ENCODE data around the gene GBF1. TPM values are rescaled to one million over a fixed set of nuclear protein-coding genes. Genes with fewer than 3 reads are reported as not detected.

Gene GBF1
- total and polyA plus RNA-seq, 8 donors = 44.7 to 57.2 (median 46.6) TPM

DNA sequence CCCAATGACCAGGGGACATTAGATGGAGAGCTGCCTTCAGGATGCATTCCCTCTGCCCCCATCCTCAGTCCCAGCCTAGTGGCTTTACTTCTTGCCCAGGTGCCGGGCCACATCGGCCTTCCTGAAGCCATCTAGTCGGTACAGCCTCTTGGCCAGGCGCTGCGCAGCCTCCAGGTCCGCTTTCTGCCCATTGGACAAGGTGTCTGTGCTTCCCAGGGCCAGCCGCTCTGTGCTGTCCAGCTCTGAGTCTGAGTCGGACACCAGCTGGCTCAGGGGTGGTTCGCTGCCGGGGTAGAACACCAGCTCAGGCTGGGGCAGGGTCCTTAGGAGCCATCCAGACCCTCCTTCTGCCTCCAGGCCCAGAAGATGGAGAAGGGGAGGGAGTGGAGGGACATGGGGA lies 167.0 kb downstream of the GBF1 start:
- ATAC-seq = no peak
- H3K27ac ChIP-seq = no peak overlapping the region
- H3K36me3 ChIP-seq = no peaks in the 10 kb centered on the region
- DNase-seq = no peak
- TF ChIP-seq, protein P1, sequence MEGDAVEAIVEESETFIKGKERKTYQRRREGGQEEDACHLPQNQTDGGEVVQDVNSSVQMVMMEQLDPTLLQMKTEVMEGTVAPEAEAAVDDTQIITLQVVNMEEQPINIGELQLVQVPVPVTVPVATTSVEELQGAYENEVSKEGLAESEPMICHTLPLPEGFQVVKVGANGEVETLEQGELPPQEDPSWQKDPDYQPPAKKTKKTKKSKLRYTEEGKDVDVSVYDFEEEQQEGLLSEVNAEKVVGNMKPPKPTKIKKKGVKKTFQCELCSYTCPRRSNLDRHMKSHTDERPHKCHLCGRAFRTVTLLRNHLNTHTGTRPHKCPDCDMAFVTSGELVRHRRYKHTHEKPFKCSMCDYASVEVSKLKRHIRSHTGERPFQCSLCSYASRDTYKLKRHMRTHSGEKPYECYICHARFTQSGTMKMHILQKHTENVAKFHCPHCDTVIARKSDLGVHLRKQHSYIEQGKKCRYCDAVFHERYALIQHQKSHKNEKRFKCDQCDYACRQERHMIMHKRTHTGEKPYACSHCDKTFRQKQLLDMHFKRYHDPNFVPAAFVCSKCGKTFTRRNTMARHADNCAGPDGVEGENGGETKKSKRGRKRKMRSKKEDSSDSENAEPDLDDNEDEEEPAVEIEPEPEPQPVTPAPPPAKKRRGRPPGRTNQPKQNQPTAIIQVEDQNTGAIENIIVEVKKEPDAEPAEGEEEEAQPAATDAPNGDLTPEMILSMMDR (IDR thresholded peaks at IDR 0.05) = no peak
- H3K27me3 ChIP-seq = peaks cover 34 to 100% of the 10 kb centered on the region in 2 donors
- H3K4me1 ChIP-seq = peaks cover 0 to 24% of the 10 kb centered on the region in 2 donors
- H3K9me3 ChIP-seq = no peaks in the 10 kb centered on the region
- H3K4me3 ChIP-seq = no peak overlapping the region
- intact Hi-C loops (cut with DNase I) = no loop called here

DNA sequence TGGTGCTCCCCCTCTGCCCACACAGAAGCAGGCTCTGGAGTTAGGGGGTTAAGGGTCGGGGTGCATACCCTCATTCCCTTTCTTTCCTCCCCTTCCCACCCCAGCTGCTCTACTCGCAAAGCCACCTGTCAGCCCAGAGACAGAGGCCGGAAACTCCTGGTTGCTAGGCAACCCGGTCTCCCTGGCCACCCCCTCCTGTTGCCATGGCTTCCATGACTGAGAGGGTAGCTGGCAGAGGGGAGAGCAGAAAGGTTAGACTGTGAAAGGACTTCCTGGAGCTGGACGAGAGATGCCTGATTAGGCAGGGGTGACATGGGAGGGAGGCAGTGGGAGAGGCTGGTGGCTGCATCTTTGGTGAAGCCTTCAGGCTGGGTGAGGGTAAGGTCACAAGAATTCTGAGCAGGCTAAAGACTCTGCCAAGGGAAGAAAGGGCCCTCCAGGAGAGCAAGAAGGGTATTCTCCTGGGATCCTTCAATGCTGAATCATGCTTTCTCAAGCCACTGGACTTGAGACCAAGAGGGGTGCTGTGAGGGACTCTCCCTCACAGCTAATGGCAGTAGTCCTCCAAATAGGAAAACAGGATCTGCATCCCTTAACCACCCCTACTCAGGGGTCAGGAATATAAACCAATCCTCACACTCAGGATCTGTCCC lies 167.8 kb downstream of the GBF1 start:
- TF ChIP-seq, protein P1 (IDR thresholded peaks at IDR 0.05) = no peak
- H3K9me3 ChIP-seq = no peaks in the 10 kb centered on the region
- DNase-seq (no peak), ATAC-seq (no peak)
- H3K4me3 ChIP-seq = no peak overlapping the region
- no peaks in the 10 kb centered on the region for H3K36me3 ChIP-seq
- H3K27me3 ChIP-seq = peaks cover 34 to 100% of the 10 kb centered on the region in 2 donors
- H3K4me1 ChIP-seq = peaks cover 0 to 23% of the 10 kb centered on the region in 2 donors
- no peak overlapping the region for H3K27ac ChIP-seq
- intact Hi-C loops (cut with DNase I) = no loop called here

DNA sequence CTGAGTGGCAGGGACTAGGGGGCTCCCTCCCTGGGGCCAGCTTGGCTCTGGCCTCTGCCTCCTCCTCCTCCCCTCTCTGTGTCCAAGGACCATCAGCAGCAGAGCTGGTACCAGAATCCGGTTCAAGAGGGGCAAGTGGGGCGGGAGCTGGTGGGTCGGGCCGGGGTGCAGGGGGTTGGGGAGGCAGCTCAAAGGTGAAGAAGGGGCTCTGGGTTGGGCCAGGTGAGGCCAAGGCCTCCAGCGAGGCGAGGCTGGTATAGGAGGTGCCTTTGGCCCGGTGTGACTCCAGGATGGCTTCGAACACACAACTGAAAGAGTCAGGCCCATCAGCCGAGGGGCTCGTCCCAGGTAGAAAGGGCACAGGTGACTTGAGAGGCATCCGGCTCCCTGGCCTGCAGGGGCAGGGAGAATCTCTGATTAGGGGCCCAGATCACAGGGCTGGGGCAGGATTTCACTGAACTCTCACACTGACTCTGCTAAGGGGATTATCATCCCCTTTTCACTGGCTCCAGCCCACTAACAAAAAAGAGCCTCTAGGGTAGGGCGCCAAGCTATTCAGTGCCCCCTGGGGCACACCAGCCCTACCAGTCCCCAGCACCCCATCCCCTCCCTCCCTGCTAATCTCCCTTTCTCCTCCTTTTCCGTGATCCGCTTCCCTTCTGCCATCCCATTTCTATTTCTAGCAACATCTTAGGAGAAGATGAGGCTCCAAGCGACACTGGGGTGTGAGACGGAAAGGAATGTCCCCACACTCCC lies 168.7 kb downstream of the GBF1 start:
- Histone ChIP-seq H3K36me3 (no peaks in the 10 kb centered on the region), H3K27me3 (peaks cover 34 to 100% of the 10 kb centered on the region in 2 donors), H3K9me3 (no peaks in the 10 kb centered on the region)

DNA sequence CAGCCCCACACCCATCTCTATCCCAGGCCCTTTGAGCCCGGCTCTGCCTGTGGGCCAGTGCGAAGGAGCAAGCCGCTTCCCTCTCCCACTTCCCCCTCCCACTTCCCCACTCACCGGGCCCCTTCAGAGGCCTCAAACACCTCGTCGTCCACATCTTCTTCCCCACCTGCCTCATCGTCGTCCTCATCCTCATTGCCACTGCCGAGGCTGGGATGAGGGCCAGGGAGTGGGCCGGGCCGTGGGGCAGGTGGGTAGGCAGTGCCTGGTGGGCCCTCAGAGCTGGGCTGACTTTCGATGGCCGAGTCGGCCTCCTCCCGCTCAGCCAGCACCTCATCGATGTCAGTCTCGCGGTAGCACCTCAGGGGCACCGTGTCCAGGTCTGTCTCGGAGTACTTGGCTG lies 169.4 kb downstream of the GBF1 start:
- H3K27ac ChIP-seq = no peak overlapping the region
- intact Hi-C loops (cut with DNase I) = no loop called here
- ATAC-seq (no peak), DNase-seq (peak in 1 of 4 donors; percentile 29)
- no peaks in the 10 kb centered on the region for H3K9me3 ChIP-seq
- H3K4me3 ChIP-seq = no peak overlapping the region
- H3K27me3 ChIP-seq = peaks cover 27 to 100% of the 10 kb centered on the region in 2 donors
- no peaks in the 10 kb centered on the region for H3K36me3 ChIP-seq
- H3K4me1 ChIP-seq = peaks cover 2 to 20% of the 10 kb centered on the region in 2 donors
- TF ChIP-seq, protein P1 (IDR thresholded peaks at IDR 0.05) = no peak

More for the DNA sequence above, 168.7 kb downstream of the GBF1 start:
- no peak for DNase-seq
- no peak for ATAC-seq
- peaks cover 0 to 19% of the 10 kb centered on the region in 2 donors for H3K4me1 ChIP-seq
- TF ChIP-seq, protein P1 (IDR thresholded peaks at IDR 0.05) = no peak
- intact Hi-C loops (cut with DNase I) = no loop called here
- H3K27ac ChIP-seq = no peak overlapping the region
- no peak overlapping the region for H3K4me3 ChIP-seq

DNA sequence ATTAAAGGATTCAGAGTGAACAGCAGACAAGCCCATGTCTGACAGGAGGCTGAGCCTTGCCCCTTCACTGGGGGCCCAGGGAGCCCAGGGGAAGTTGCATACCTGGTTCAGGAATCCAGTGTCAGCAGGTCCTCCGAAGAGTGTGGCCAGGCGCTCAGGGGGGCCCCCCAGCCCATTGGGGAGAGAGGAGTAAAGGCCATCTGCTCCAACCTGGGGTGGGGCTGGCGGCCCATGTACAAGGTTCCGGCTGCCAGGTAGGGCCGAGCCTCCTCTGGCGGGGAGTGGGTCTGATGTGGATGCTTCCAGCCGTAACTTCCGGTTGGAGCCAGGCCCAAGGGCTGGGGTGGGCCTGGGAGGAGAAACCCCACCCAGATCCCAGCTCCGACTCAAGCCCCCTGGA lies 171.0 kb downstream of the GBF1 start:
- Histone ChIP-seq H3K4me1 (peaks cover 10 to 17% of the 10 kb centered on the region in 2 donors), H3K9me3 (no peaks in the 10 kb centered on the region), H3K27ac (no peak overlapping the region), H3K27me3 (peaks cover 12 to 85% of the 10 kb centered on the region in 2 donors), H3K36me3 (no peaks in the 10 kb centered on the region), H3K4me3 (no peak overlapping the region)
- ATAC-seq (no peak), DNase-seq (no peak)
- intact Hi-C loops (cut with DNase I) = no loop called here
- TF ChIP-seq, protein P1 (IDR thresholded peaks at IDR 0.05) = no peak

Data from left lung (tissue), 10 donors.